Measurements from ENCODE around the gene CARD19. TPM values are rescaled to one million over a fixed set of nuclear protein-coding genes. Genes with fewer than 3 reads are reported as not detected.

CARD19 gene
- polyA plus RNA-seq, 3 donors = 19.3 to 29.2 (median 25.9) TPM

- DNase-seq = no peak
Measured at GRCh38 chr9:93059715-93060578, 36.1 kb upstream of the CARD19 start.

DNA sequence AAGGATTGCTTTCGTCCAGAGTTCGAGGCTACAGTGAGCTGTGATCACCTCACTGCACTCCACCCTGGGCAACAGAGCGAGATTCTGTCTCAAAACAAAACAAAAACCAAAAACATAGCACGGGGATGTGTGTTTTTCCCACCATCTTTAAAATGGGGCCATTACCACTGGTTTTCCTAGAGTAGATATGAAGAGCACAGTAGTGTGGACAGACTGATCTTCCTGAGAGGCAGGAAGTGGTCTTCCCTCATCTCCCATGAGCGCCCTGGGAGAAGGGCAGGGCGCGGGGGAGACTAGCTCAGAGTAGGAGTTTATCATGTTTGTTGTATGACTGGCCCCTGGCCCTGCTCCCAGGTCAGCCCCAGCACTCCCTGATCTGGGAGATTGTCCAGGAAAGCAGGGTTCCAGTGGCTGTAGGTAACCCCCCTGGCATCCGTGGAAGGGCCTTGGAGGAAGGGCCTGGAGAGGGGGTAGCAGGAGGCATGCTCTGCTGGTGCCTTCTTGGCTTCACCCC is 35.2 kb upstream of the CARD19 start:
- DNase-seq = no peak

- no peak for DNase-seq
Measured at GRCh38 chr9:93061260-93061751, 34.7 kb upstream of the CARD19 start.

- DNase-seq = no peak
Measured at GRCh38 chr9:93061791-93062763, 33.9 kb upstream of the CARD19 start.

DNA sequence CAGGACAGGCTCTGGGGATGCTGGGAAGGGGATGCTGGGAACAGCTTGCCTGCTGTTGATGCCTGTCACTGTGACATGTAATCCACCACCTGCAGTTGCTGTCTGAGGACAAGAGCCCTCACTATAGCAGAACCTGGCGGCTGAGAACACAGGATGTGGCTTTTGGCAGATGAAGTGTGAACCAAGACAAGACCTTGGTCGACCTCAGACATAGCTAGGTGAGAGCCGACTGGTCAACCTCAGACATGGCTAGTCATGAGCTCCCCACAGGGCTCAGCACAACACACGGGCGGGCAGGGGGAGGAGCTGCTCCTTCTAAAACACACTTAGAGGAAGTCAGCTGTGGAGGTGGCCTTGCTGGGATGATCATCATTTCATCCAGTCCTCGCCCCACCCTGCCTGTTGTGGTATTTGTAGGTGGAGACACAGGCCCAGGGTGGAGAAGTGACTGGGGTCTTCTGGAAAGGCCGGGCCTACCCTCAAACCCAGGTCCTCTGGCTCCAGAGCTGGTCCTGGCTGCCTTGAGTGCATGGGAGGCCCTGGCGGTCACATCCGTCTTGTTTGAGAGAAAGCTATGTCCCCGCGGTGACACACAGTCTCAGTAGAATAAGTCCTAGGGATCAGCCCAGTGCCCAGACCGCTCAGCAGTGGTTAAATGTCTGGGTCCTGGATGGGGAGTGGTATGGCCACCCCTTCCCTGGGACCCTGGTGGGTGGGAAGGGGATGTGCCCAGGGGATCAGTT is 31.5 kb upstream of the CARD19 start:
- no peak for DNase-seq

- no peak for DNase-seq
Measured at GRCh38 chr9:93065135-93065720, 30.8 kb upstream of the CARD19 start.

GRCh38 chr9:93066978-93067603 is 28.9 kb upstream of the CARD19 start:
- DNase-seq = no peak

DNA sequence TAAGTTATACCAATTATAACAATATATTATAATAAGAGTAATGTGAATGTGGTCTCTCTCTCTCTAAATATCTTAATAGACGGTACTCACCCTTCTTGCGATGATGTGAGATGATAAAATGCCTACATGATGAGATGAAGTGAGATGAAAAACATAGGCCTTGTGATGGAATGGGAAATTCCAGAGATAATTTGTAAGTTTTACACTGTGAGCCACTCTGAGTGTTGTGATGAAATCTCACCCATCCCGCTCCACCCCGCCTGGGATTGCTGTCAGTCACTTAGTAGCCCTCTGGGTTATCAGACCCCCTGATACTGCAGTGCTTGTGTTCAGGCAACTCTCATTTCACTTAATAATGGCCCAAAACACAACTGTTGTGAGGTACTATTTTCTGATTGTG is 27.1 kb upstream of the CARD19 start:
- no peak for DNase-seq

GRCh38 chr9:93071464-93071863 is 24.6 kb upstream of the CARD19 start:
- DNase-seq = no peak

- no peak for DNase-seq
Measured at GRCh38 chr9:93072383-93072795, 23.6 kb upstream of the CARD19 start.

DNA sequence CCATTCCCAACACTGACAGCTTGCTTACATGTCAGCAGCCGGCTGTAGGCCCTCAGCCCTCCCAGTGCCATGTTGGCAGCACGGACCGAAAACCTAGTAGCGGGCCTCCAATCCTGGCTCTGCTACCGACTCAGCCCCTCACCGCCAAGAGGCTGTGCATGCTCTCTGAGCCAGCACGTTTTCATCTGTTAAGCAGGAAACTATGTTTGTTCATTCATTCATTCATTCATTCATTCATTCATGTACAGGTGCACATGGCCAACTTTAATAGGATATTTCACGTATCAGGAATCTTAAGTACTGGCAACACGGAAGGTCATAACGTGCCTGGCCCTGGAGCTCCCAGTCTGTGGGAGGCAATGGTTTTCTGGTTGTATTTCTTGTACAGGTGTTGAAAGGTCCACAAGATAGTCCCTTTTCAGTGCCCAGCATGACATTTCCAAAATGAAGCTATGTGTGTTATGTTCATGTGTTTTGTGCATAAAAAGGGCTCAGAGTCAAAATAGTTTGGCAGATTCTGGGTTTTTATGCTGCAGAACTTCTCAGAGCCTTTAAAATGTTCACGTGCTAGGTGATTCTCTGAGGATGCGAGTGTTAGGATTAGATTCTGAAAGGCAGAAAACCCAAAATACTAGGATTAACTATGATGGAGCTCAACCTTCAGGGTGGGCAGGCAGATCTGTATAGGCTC is 19.8 kb upstream of the CARD19 start:
- DNase-seq = no peak

GRCh38 chr9:93076792-93077128 is 19.3 kb upstream of the CARD19 start:
- DNase-seq = no peak

- DNase-seq = no peak
Measured at GRCh38 chr9:93077367-93077766, 18.6 kb upstream of the CARD19 start.

- DNase-seq = no peak
Measured at GRCh38 chr9:93077811-93078210, 18.2 kb upstream of the CARD19 start.

DNA sequence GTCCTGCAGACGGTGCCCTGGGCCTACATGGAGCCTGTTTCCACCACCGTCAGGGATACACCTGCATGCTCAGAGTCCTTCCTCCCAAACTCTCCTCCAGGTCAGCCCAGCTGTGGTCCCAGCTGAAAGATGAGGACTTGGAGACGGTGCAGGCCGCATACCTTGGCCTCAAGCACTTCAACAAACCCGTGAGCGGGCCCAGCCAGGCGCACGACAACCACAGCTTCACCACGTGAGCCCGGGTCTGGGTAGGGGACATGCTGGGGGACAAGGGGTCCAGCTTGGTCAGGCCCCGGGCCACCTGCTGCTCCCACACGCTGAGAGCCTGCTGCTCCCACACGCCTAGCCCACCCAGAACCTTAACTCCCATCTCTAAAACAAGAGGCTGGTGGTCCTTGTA is 16.6 kb upstream of the CARD19 start:
- no peak for DNase-seq

- DNase-seq = no peak
Measured at GRCh38 chr9:93080406-93080805, 15.6 kb upstream of the CARD19 start.

DNA sequence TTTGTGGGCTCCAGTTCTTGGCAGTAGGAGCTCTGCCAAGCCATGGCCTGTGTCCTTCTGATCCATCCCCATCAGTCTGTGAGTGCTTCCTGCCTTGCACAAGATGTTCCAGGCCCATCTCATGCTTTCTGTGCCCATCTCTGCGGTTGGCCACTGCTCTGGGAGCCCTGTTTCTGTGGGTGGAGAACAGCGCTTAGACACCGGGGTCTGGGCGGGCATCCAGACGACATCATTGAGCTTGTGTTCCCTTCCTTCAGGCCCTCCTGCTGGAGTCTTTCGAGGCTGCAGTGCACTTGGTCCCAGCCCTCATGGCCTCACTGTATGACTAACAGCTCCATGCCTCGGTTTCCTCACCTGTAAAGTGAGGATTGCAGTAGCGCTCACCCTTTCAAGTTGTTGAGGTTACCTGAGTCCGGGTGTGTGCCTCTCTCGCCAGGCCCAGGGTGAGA is 14.9 kb upstream of the CARD19 start:
- DNase-seq = no peak

GRCh38 chr9:93081931-93082330 is 14.1 kb upstream of the CARD19 start:
- no peak for DNase-seq

DNA sequence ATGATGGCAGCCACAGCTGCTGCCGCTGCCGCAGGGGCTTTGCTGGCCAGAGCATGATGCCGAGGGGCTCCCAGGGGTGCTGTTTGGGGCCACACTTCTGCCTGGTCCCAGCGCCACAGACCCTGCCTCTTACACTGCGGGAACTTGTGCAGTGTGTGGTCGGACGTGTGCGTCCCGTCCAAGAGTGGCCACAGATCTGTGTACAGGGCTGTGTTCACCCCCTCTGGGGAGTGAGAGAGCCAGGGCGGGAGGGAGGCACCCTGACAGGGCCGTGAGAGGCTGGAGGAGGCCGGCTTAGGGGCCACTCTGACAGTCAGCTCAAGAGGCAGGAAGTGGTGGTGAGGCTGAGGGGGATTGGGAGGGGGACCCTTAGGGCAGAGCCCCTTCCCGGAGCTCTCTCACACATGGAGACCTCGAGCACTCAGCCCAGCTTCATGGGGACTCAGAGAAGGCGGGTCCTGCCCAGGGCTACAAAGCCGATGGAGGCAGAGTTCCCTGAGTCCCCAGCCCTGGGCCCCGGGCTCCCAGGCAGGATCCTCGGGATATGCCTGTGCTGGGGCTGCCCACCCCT is 13.1 kb upstream of the CARD19 start:
- DNase-seq = no peak

Measured in renal pelvis (tissue), 4 donors.